SK-N-SH treated with all-trans-retinoic acid at 6 μM for 48 hours (cell line): Measurements from ENCODE around the gene CRYAB.
"Not testable (repeated sequence)": the region's sequence is repeated elsewhere in the genome, so short reads cannot be mapped to it uniquely, and the experiment has no call there.

Source experiments
- ATAC-seq: fragments of 200-7000 bp; cut with Tn5 transposase; 3 replicates; pipeline ENCODE4 v1.9.1; 2020; ENCODE audit warnings: mild to moderate bottlenecking, moderate library complexity
- ARNTL ChIP-seq: fragments of 450-650 bp; formaldehyde crosslinking; IDR thresholded peaks from 2 replicates; pipeline ENCODE4 v1.5.0; 2020; ENCODE audit warnings: low read depth, mild to moderate bottlenecking, moderate library complexity, borderline replicate concordance
- CSDC2 ChIP-seq: fragments of 250-450 bp; sonication (Bioruptor Pico); IDR thresholded peaks from 2 replicates; pipeline ENCODE4 v1.5.0; 2020; ENCODE audit warnings: mild to moderate bottlenecking, moderate library complexity
- ESRRG ChIP-seq: fragments of 250-450 bp; sonication (Bioruptor Pico); IDR thresholded peaks from 2 replicates; pipeline ENCODE4 v1.6.1; 2021; ENCODE audit warnings: mild to moderate bottlenecking
- GLIS3 ChIP-seq: fragments of 250-450 bp; sonication (Bioruptor Pico); IDR thresholded peaks from 2 replicates; pipeline ENCODE4 v1.5.0; 2020; ENCODE audit warnings: mild to moderate bottlenecking, moderate library complexity
- ISL1 ChIP-seq: fragments of 250-450 bp; sonication (Bioruptor Pico); IDR thresholded peaks from 2 replicates; pipeline ENCODE4 v2.1.2; 2022; ENCODE audit warnings: mild to moderate bottlenecking, moderate library complexity
- OSR1 ChIP-seq: fragments of 250-450 bp; sonication (Bioruptor Pico); IDR thresholded peaks from 2 replicates; pipeline ENCODE4 v1.8.0; 2022; ENCODE audit warnings: moderate library complexity, mild to moderate bottlenecking, inconsistent platforms
- POU6F1 ChIP-seq: fragments of 250-450 bp; sonication (Bioruptor Pico); IDR thresholded peaks from 2 replicates; pipeline ENCODE4 v1.8.0; 2021; ENCODE audit warnings: low read depth, mild to moderate bottlenecking, moderate library complexity, borderline replicate concordance
- PPARA ChIP-seq: fragments of 250-450 bp; sonication (Bioruptor Pico); IDR thresholded peaks from 2 replicates; pipeline ENCODE4 v1.5.0; 2020; ENCODE audit warnings: mild to moderate bottlenecking, borderline replicate concordance
- TCF4 ChIP-seq: fragments of 250-450 bp; sonication (Bioruptor Pico); IDR thresholded peaks from 2 replicates; pipeline ENCODE4 v1.8.0; 2021; ENCODE audit warnings: mild to moderate bottlenecking, moderate library complexity, borderline replicate concordance
- TSHZ2 ChIP-seq: fragments of 250-450 bp; sonication (Bioruptor Pico); IDR thresholded peaks from 2 replicates; pipeline ENCODE4 v1.5.0; 2020; ENCODE audit warnings: mild to moderate bottlenecking, moderate library complexity
- ZC3H10 ChIP-seq: fragments of 250-450 bp; sonication (Bioruptor Pico); IDR thresholded peaks from 2 replicates; pipeline ENCODE4 v1.5.1; 2021; ENCODE audit warnings: mild to moderate bottlenecking, moderate library complexity
- ZFP3 ChIP-seq: fragments of 250-450 bp; sonication (Bioruptor Pico); IDR thresholded peaks from 2 replicates; pipeline ENCODE4 v1.5.0; 2020; ENCODE audit warnings: mild to moderate bottlenecking, moderate library complexity
- ZFP30 ChIP-seq: fragments of 450-650 bp; formaldehyde crosslinking; IDR thresholded peaks from 2 replicates; pipeline ENCODE4 v1.5.0; 2022; ENCODE audit warnings: mild to moderate bottlenecking, moderate library complexity
- ZNF70 ChIP-seq: fragments of 450-650 bp; formaldehyde crosslinking; IDR thresholded peaks from 2 replicates; pipeline ENCODE4 v1.5.0; 2020; ENCODE audit warnings: mild to moderate bottlenecking, moderate library complexity
- ZNF8 ChIP-seq: fragments of 450-650 bp; formaldehyde crosslinking; IDR thresholded peaks from 2 replicates; pipeline ENCODE4 v1.5.0; 2020; ENCODE audit warnings: mild to moderate bottlenecking, moderate library complexity
- TF ChIP-seq, protein P1 (sequence below): fragments of 250-450 bp; sonication (Bioruptor Pico); IDR thresholded peaks from 2 replicates; pipeline ENCODE4 v1.8.0; 2020; ENCODE audit warnings: mild to moderate bottlenecking, moderate library complexity, borderline replicate concordance
- TF ChIP-seq, protein P2 (sequence below): fragments of 250-450 bp; sonication (Bioruptor Pico); IDR thresholded peaks from 2 replicates; pipeline ENCODE4 v1.5.1; 2020; ENCODE audit warnings: low read depth, mild to moderate bottlenecking, moderate library complexity
- TF ChIP-seq, protein P3 (sequence below): fragments of 250-450 bp; sonication (Bioruptor Pico); IDR thresholded peaks from 2 replicates; pipeline ENCODE4 v1.5.1; 2021; ENCODE audit warnings: mild to moderate bottlenecking, moderate library complexity

CRYAB gene

GRCh38 chr11:111906680-111907079 lies 4.9 kb downstream of the CRYAB start:
- ATAC-seq, result no peak
- TF ChIP-seq ZFP3 (CRISPR knock-in tag), result no peak
- TF ChIP-seq TSHZ2 (CRISPR knock-in tag), result no peak
- TF ChIP-seq ZNF8 (CRISPR knock-in tag), result no peak
- TF ChIP-seq TCF4, result no peak
- no peak for TF ChIP-seq OSR1 (CRISPR knock-in tag)
- TF ChIP-seq ZFP30 (CRISPR knock-in tag), result no peak
- TF ChIP-seq GLIS3 (CRISPR knock-in tag), result no peak
- no peak for TF ChIP-seq CSDC2
- no peak for TF ChIP-seq POU6F1 (CRISPR knock-in tag)
- TF ChIP-seq, protein P1, sequence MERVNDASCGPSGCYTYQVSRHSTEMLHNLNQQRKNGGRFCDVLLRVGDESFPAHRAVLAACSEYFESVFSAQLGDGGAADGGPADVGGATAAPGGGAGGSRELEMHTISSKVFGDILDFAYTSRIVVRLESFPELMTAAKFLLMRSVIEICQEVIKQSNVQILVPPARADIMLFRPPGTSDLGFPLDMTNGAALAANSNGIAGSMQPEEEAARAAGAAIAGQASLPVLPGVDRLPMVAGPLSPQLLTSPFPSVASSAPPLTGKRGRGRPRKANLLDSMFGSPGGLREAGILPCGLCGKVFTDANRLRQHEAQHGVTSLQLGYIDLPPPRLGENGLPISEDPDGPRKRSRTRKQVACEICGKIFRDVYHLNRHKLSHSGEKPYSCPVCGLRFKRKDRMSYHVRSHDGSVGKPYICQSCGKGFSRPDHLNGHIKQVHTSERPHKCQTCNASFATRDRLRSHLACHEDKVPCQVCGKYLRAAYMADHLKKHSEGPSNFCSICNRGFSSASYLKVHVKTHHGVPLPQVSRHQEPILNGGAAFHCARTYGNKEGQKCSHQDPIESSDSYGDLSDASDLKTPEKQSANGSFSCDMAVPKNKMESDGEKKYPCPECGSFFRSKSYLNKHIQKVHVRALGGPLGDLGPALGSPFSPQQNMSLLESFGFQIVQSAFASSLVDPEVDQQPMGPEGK (CRISPR knock-in tag), result no peak

DNA sequence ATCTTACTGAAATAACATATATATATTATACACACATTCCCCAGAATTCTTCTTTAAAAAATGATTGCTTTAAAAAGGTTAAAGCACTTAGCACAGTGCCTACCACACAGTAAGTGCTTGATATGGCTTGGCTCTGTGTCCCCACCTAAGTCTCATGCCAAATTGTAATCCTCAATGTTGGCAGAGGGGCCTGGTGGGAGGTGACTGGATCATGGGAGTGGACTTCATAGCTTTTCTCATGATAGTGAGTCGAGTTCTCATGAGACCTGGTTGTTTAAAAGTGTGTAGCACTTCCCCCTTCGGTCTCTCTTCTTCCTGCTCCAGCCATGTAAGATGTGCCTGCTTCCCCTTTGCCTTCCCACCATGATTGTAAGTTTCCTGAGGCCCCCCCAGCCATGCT lies 6.2 kb downstream of the CRYAB start:
- no peak for ATAC-seq

GRCh38 chr11:111886844-111887243 lies 24.7 kb downstream of the CRYAB start:
- TF ChIP-seq ZNF70 (CRISPR knock-in tag), result no peak
- no peak for TF ChIP-seq OSR1 (CRISPR knock-in tag)
- no peak for TF ChIP-seq ZC3H10 (CRISPR knock-in tag)
- no peak for TF ChIP-seq CSDC2
- no peak for TF ChIP-seq ISL1
- TF ChIP-seq, protein P2, sequence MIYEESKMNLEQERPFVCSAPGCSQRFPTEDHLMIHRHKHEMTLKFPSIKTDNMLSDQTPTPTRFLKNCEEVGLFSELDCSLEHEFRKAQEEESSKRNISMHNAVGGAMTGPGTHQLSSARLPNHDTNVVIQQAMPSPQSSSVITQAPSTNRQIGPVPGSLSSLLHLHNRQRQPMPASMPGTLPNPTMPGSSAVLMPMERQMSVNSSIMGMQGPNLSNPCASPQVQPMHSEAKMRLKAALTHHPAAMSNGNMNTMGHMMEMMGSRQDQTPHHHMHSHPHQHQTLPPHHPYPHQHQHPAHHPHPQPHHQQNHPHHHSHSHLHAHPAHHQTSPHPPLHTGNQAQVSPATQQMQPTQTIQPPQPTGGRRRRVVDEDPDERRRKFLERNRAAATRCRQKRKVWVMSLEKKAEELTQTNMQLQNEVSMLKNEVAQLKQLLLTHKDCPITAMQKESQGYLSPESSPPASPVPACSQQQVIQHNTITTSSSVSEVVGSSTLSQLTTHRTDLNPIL, result no peak
- TF ChIP-seq ARNTL (CRISPR knock-in tag), result no peak
- TF ChIP-seq POU6F1 (CRISPR knock-in tag), result no peak
- no peak for TF ChIP-seq GLIS3 (CRISPR knock-in tag)
- no peak for ATAC-seq

More for the DNA sequence above, 6.2 kb downstream of the CRYAB start:
- TF ChIP-seq, protein P3, sequence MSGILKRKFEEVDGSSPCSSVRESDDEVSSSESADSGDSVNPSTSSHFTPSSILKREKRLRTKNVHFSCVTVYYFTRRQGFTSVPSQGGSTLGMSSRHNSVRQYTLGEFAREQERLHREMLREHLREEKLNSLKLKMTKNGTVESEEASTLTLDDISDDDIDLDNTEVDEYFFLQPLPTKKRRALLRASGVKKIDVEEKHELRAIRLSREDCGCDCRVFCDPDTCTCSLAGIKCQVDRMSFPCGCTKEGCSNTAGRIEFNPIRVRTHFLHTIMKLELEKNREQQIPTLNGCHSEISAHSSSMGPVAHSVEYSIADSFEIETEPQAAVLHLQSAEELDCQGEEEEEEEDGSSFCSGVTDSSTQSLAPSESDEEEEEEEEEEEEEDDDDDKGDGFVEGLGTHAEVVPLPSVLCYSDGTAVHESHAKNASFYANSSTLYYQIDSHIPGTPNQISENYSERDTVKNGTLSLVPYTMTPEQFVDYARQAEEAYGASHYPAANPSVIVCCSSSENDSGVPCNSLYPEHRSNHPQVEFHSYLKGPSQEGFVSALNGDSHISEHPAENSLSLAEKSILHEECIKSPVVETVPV (CRISPR knock-in tag), result no peak
- TF ChIP-seq ISL1 (peak; percentile 35; the same call in 1 of the 2 replicates), PPARA (CRISPR knock-in tag) (no peak)

GRCh38 chr11:111886032-111886431 lies 25.5 kb downstream of the CRYAB start:
- ATAC-seq, result no peak
- TF ChIP-seq, protein P2, result no peak
- TF ChIP-seq, protein P3 (CRISPR knock-in tag), result no peak
- TF ChIP-seq OSR1 (CRISPR knock-in tag) (no peak), ESRRG (CRISPR knock-in tag) (no peak)

GRCh38 chr11:111885053-111885452 lies 26.5 kb downstream of the CRYAB start:
- ATAC-seq, result not testable (repeated sequence)
